PC-9 (cell line): ENCODE data around the gene FRG2. TPM values are rescaled to one million over a fixed set of nuclear protein-coding genes. Genes with fewer than 3 reads are reported as not detected.

Experiments
- BruUV-seq: library from RNA; stranded (reverse); fragments of 400-500 nt; replicated peaks from 2 replicates; lab custom pipeline; 2021; lab: Mats Ljungman, UMichigan
- CTCF ChIA-PET: fragments of 300-600 bp; sonication (Branson Sonifier 250); formaldehyde crosslinking; loops from one replicate; lab custom pipeline; 2022; ENCODE audit warnings: antibody characterized with exemption; lab: Charles Lee
- POLR2A ChIA-PET: fragments of 300-600 bp; sonication (Branson Sonifier 250); formaldehyde crosslinking; loops from one replicate; lab custom pipeline; 2022; ENCODE audit warnings: antibody characterized with exemption; ENCODE audit not compliant: unreplicated experiment; lab: Charles Lee
- DNase-seq, 2 experiments: peaks; one replicate each; pipeline versions ENCODE4 v3.0.0 to v3.0.0-alpha.2; 2015 to 2022; ENCODE audit warnings: mixed read lengths in 1 of 2
- H2AFZ ChIP-seq: fragments of 200-600 bp; sonication (generic); 2 replicates; pipeline ENCODE4 v1.8.1; 2017; ENCODE audit warnings: antibody characterized with exemption
- H3F3A ChIP-seq: fragments of 200-600 bp; sonication (generic); 2 replicates; pipeline ENCODE4 v1.8.1; 2017; ENCODE audit warnings: antibody characterized with exemption, mild to moderate bottlenecking, low read depth; ENCODE audit not compliant: insufficient read depth
- H3K27ac ChIP-seq: fragments of 200-600 bp; sonication (generic); 2 replicates; pipeline ENCODE4 v1.6.1; 2016; ENCODE audit warnings: mixed run types
- H3K27me3 ChIP-seq: fragments of 200-600 bp; sonication (generic); 2 replicates; pipeline ENCODE4 v1.6.1; 2016; ENCODE audit warnings: low read depth, mixed run types; ENCODE audit not compliant: insufficient read depth
- H3K36me3 ChIP-seq: fragments of 200-600 bp; sonication (generic); 2 replicates; pipeline ENCODE4 v1.6.1; 2016; ENCODE audit warnings: low read depth, mixed run types
- H3K4me1 ChIP-seq: fragments of 200-600 bp; sonication (generic); replicated peaks from 2 replicates; pipeline ENCODE4 v1.6.1; 2016; ENCODE audit warnings: mixed run types; ENCODE audit not compliant: insufficient read depth
- H3K4me2 ChIP-seq: fragments of 200-600 bp; sonication (generic); 2 replicates; pipeline ENCODE4 v1.6.1; 2017; ENCODE audit warnings: mixed run types
- H3K4me3 ChIP-seq: fragments of 200-600 bp; sonication (generic); 2 replicates; pipeline ENCODE4 v1.6.1; 2016; ENCODE audit warnings: mixed run types
- H3K79me2 ChIP-seq: fragments of 200-600 bp; sonication (generic); 2 replicates; pipeline ENCODE4 v1.6.1; 2017; ENCODE audit warnings: low read depth, mixed run types
- H3K9me2 ChIP-seq: fragments of 200-600 bp; sonication (generic); 2 replicates; pipeline ENCODE4 v1.8.1; 2017; ENCODE audit warnings: mild to moderate bottlenecking; ENCODE audit not compliant: insufficient read depth
- H3K9me3 ChIP-seq: fragments of 200-600 bp; sonication (generic); 2 replicates; pipeline ENCODE4 v1.8.1; 2016; ENCODE audit warnings: low read depth; ENCODE audit not compliant: insufficient read depth
- H4K20me1 ChIP-seq: fragments of 200-600 bp; sonication (generic); 2 replicates; pipeline ENCODE4 v1.8.1; 2017; ENCODE audit not compliant: insufficient read depth
- CTCF ChIP-seq: fragments of 200-600 bp; sonication (generic); conservative IDR thresholded peaks from 2 replicates; pipeline ENCODE4 v1.6.1; 2017; ENCODE audit warnings: mixed run types, antibody characterized with exemption, mild to moderate bottlenecking, moderate library complexity
- EZH2 ChIP-seq: fragments of 200-600 bp; sonication (generic); IDR thresholded peaks from 2 replicates; pipeline ENCODE4 v1.8.0; 2017; ENCODE audit warnings: antibody characterized with exemption, low read depth
- intact Hi-C: fragments of 100-400 bp; cut with micrococcal nuclease; formaldehyde crosslinking; loops from one replicate; pipeline ENCODE4 v1.10.0; 2022; ENCODE audit not compliant: unreplicated experiment
- total RNA-seq: library from RNA; stranded (reverse); gene quantifications from 2 replicates; pipeline ENCODE4 v1.2.3, GENCODE V29; 2021

Gene FRG2
- total RNA-seq, 1 experiment from 2014 or later: not detected

GRCh38 chr4:190018201-190018920 is 8.7 kb downstream of the FRG2 start:
- Histone ChIP-seq H3K27ac (no peak overlapping the region), H4K20me1 (no peaks in the 10 kb centered on the region), H3K4me3 (no peak overlapping the region), H3K4me2 (no peak overlapping the region), H3F3A (no peaks in the 10 kb centered on the region), H3K9me3 (no peaks in the 10 kb centered on the region), H3K27me3 (no peaks in the 10 kb centered on the region), H3K36me3 (no peaks in the 10 kb centered on the region), H3K79me2 (no peaks in the 10 kb centered on the region), H2AFZ (no peak overlapping the region), H3K4me1 (no peaks in the 10 kb centered on the region), H3K9me2 (no peaks in the 10 kb centered on the region)
- TF ChIP-seq CTCF (no peak), EZH2 (no peak)
- no TSS peak for BruUV-seq
- no peak for DNase-seq
- ChIA-PET POLR2A (no interaction called here), CTCF (no interaction called here)
- intact Hi-C loops: no loop called here

DNA sequence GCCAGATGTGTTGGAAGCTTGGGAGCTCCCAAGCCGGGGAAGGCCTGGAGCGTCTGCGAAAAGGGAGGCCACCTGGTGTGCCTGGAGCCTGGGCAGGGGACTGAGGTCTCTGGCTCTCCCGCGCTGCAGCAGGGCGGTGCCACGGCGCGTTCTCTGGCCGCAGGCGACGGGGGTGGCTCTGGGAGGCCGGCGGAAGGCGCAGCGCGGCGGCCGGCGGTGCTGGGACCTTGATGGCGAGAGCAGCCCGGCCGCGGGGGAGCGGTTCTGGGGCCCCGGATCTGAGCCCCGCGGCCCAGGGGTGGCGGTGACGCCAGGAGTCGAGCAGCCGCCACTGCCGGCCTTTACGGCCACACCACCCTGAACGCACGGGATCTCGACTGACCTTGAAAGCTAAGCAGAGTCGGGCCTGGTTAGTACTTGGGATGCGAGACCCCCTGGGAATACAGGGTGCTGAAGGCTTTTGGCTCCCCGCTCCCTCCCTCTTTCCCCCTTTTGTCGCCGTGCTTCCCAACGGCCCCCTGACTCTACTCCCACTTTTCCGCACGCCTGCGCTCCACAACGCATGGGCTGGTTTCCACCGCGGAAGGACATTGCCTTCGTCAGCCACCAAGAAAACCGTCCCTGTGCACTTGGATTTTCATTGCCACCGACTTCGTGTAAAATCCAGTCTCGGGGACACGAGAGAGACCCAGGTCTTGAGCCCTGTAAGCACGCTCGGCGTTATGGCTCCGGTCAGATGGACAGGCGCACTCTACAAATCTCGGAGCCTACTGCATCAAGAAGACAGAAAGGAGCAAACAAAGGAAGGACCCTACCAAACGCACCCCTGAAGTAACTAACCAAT is 9.5 kb downstream of the FRG2 start:
- Histone ChIP-seq H4K20me1 (no peaks in the 10 kb centered on the region), H3F3A (no peaks in the 10 kb centered on the region), H3K4me2 (no peak overlapping the region), H3K27me3 (no peaks in the 10 kb centered on the region), H3K27ac (no peak overlapping the region), H3K4me1 (no peaks in the 10 kb centered on the region), H3K79me2 (no peaks in the 10 kb centered on the region), H2AFZ (no peak overlapping the region), H3K9me2 (no peaks in the 10 kb centered on the region), H3K36me3 (no peaks in the 10 kb centered on the region), H3K9me3 (no peaks in the 10 kb centered on the region), H3K4me3 (no peak overlapping the region)
- no peak for TF ChIP-seq EZH2
- no peak for TF ChIP-seq CTCF
- intact Hi-C loops: no loop called here
- DNase-seq: no peak
- POLR2A ChIA-PET: no interaction called here
- CTCF ChIA-PET: no interaction called here
- BruUV-seq: no TSS peak

GRCh38 chr4:190016369-190017289 is 10.4 kb downstream of the FRG2 start:
- BruUV-seq: no TSS peak
- Histone ChIP-seq H3K4me2 (no peak overlapping the region), H3K9me3 (no peaks in the 10 kb centered on the region), H3K27ac (no peak overlapping the region), H3F3A (no peaks in the 10 kb centered on the region), H3K79me2 (no peaks in the 10 kb centered on the region), H3K36me3 (no peaks in the 10 kb centered on the region), H3K9me2 (no peaks in the 10 kb centered on the region), H2AFZ (no peak overlapping the region), H3K27me3 (no peaks in the 10 kb centered on the region), H3K4me3 (no peak overlapping the region), H3K4me1 (no peaks in the 10 kb centered on the region), H4K20me1 (no peaks in the 10 kb centered on the region)
- ChIA-PET CTCF (no interaction called here), POLR2A (no interaction called here)
- TF ChIP-seq EZH2 (no peak), CTCF (no peak)
- intact Hi-C loops: no loop called here
- DNase-seq: no peak
